PC-9 (cell line): Measurements from ENCODE around the gene ACSL3. TPM values are rescaled to one million over a fixed set of nuclear protein-coding genes. Genes with fewer than 3 reads are reported as not detected.

Experiments used
- BruUV-seq: library from RNA; stranded (reverse); fragments of 400-500 nt; replicated peaks from 2 replicates; lab custom pipeline; 2021; lab: Mats Ljungman, UMichigan
- CTCF ChIA-PET: fragments of 300-600 bp; sonication (Branson Sonifier 250); formaldehyde crosslinking; loops from one replicate; lab custom pipeline; 2022; ENCODE audit warnings: antibody characterized with exemption; lab: Charles Lee
- POLR2A ChIA-PET: fragments of 300-600 bp; sonication (Branson Sonifier 250); formaldehyde crosslinking; loops from one replicate; lab custom pipeline; 2022; ENCODE audit warnings: antibody characterized with exemption; ENCODE audit not compliant: unreplicated experiment; lab: Charles Lee
- DNase-seq, 2 experiments: peaks; one replicate each; pipeline versions ENCODE4 v3.0.0 to v3.0.0-alpha.2; 2015 to 2022; ENCODE audit warnings: mixed read lengths in 1 of 2
- H2AFZ ChIP-seq: fragments of 200-600 bp; sonication (generic); 2 replicates; pipeline ENCODE4 v1.8.1; 2017; ENCODE audit warnings: antibody characterized with exemption
- H3F3A ChIP-seq: fragments of 200-600 bp; sonication (generic); 2 replicates; pipeline ENCODE4 v1.8.1; 2017; ENCODE audit warnings: antibody characterized with exemption, mild to moderate bottlenecking, low read depth; ENCODE audit not compliant: insufficient read depth
- H3K27ac ChIP-seq: fragments of 200-600 bp; sonication (generic); 2 replicates; pipeline ENCODE4 v1.6.1; 2016; ENCODE audit warnings: mixed run types
- H3K27me3 ChIP-seq: fragments of 200-600 bp; sonication (generic); 2 replicates; pipeline ENCODE4 v1.6.1; 2016; ENCODE audit warnings: low read depth, mixed run types; ENCODE audit not compliant: insufficient read depth
- H3K36me3 ChIP-seq: fragments of 200-600 bp; sonication (generic); 2 replicates; pipeline ENCODE4 v1.6.1; 2016; ENCODE audit warnings: low read depth, mixed run types
- H3K4me1 ChIP-seq: fragments of 200-600 bp; sonication (generic); replicated peaks from 2 replicates; pipeline ENCODE4 v1.6.1; 2016; ENCODE audit warnings: mixed run types; ENCODE audit not compliant: insufficient read depth
- H3K4me2 ChIP-seq: fragments of 200-600 bp; sonication (generic); 2 replicates; pipeline ENCODE4 v1.6.1; 2017; ENCODE audit warnings: mixed run types
- H3K4me3 ChIP-seq: fragments of 200-600 bp; sonication (generic); 2 replicates; pipeline ENCODE4 v1.6.1; 2016; ENCODE audit warnings: mixed run types
- H3K79me2 ChIP-seq: fragments of 200-600 bp; sonication (generic); 2 replicates; pipeline ENCODE4 v1.6.1; 2017; ENCODE audit warnings: low read depth, mixed run types
- H3K9me2 ChIP-seq: fragments of 200-600 bp; sonication (generic); 2 replicates; pipeline ENCODE4 v1.8.1; 2017; ENCODE audit warnings: mild to moderate bottlenecking; ENCODE audit not compliant: insufficient read depth
- H3K9me3 ChIP-seq: fragments of 200-600 bp; sonication (generic); 2 replicates; pipeline ENCODE4 v1.8.1; 2016; ENCODE audit warnings: low read depth; ENCODE audit not compliant: insufficient read depth
- H4K20me1 ChIP-seq: fragments of 200-600 bp; sonication (generic); 2 replicates; pipeline ENCODE4 v1.8.1; 2017; ENCODE audit not compliant: insufficient read depth
- EZH2 ChIP-seq: fragments of 200-600 bp; sonication (generic); IDR thresholded peaks from 2 replicates; pipeline ENCODE4 v1.8.0; 2017; ENCODE audit warnings: antibody characterized with exemption, low read depth
- intact Hi-C: fragments of 100-400 bp; cut with micrococcal nuclease; formaldehyde crosslinking; loops from one replicate; pipeline ENCODE4 v1.10.0; 2022; ENCODE audit not compliant: unreplicated experiment
- total RNA-seq: library from RNA; stranded (reverse); gene quantifications from 2 replicates; pipeline ENCODE4 v1.2.3, GENCODE V29; 2021
- TF ChIP-seq, protein P1 (sequence below): fragments of 200-600 bp; sonication (generic); conservative IDR thresholded peaks from 2 replicates; pipeline ENCODE4 v1.6.1; 2017; ENCODE audit warnings: mixed run types, antibody characterized with exemption, mild to moderate bottlenecking, moderate library complexity

The ACSL3 gene
- total RNA-seq, 1 experiment from 2014 or later = 446 TPM

DNA sequence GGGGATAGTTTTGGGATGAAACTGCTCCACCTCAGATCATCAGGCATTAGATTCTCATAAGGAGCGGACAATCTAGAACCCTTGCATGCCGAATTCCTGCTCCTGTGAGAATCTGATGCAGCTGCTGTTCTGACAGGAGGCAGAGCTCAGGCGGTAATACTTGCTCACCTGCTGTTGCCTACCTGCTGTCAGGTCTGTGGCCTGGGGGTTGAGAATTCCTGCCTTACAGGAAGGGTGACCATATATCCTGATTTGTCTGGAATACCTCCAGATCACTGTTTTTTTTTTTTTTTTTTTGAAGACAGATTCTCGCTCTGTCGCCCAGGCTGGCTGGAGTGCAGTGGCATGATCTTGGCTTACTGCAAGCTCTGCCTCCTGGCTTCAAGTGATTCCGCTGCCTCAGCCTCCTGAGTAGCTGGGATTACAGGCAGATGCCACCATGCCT is 21.7 kb downstream of the ACSL3 start:
- H3K36me3 ChIP-seq = peaks cover 16% of the 10 kb centered on the region
- no peaks in the 10 kb centered on the region for H3K27me3 ChIP-seq
- no TSS peak for BruUV-seq
- H3K27ac ChIP-seq = peak overlapping the region; percentile 6; the same call in 1 of the 2 replicates
- H3K4me3 ChIP-seq = no peak overlapping the region; the same call in 1 of the 2 replicates
- ChIA-PET POLR2A (interaction anchor here (0.5 to 0.6 kb wide), 6 partner anchors 20 to 933 kb away, joined by 3 to 20 read pairs (median 4); no protein-coding TSS in a partner anchor), CTCF (interaction anchor here (0.6 to 1.2 kb wide), 4 partner anchors 18 to 62 kb away, joined by 3 to 9 read pairs (median 6); no protein-coding TSS in a partner anchor)
- H4K20me1 ChIP-seq = peaks cover 100% of the 10 kb centered on the region
- H3K9me3 ChIP-seq = no peaks in the 10 kb centered on the region
- TF ChIP-seq, protein P1, sequence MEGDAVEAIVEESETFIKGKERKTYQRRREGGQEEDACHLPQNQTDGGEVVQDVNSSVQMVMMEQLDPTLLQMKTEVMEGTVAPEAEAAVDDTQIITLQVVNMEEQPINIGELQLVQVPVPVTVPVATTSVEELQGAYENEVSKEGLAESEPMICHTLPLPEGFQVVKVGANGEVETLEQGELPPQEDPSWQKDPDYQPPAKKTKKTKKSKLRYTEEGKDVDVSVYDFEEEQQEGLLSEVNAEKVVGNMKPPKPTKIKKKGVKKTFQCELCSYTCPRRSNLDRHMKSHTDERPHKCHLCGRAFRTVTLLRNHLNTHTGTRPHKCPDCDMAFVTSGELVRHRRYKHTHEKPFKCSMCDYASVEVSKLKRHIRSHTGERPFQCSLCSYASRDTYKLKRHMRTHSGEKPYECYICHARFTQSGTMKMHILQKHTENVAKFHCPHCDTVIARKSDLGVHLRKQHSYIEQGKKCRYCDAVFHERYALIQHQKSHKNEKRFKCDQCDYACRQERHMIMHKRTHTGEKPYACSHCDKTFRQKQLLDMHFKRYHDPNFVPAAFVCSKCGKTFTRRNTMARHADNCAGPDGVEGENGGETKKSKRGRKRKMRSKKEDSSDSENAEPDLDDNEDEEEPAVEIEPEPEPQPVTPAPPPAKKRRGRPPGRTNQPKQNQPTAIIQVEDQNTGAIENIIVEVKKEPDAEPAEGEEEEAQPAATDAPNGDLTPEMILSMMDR = no peak
- TF ChIP-seq EZH2 = no peak
- peaks cover 100% of the 10 kb centered on the region for H3K79me2 ChIP-seq
- H3K4me1 ChIP-seq = peaks cover 82% of the 10 kb centered on the region
- DNase-seq = peak; percentile 90 to 96
- H3K4me2 ChIP-seq = peak overlapping the region; percentile 56
- H2AFZ ChIP-seq = no peak overlapping the region
- intact Hi-C loops = loop anchor here (1.0 to 2.0 kb wide), 2 partner anchors 86 to 125 kb away; no protein-coding TSS in a partner anchor
- no peaks in the 10 kb centered on the region for H3K9me2 ChIP-seq
- H3F3A ChIP-seq = peaks cover 87% of the 10 kb centered on the region

GRCh38 chr2:222883420-222883819 is 22.6 kb downstream of the ACSL3 start:
- POLR2A ChIA-PET = interaction anchor here (0.6 to 0.7 kb wide), 2 partner anchors 20 to 76 kb away, joined by 4 to 18 read pairs; no protein-coding TSS in a partner anchor
- peak overlapping the region; percentile 56 for H3K4me2 ChIP-seq
- TF ChIP-seq, protein P1 = no peak
- no peak for TF ChIP-seq EZH2
- H2AFZ ChIP-seq = no peak overlapping the region
- peaks cover 85% of the 10 kb centered on the region for H3F3A ChIP-seq
- H3K79me2 ChIP-seq = peaks cover 99% of the 10 kb centered on the region
- H3K4me1 ChIP-seq = peaks cover 74% of the 10 kb centered on the region
- no peaks in the 10 kb centered on the region for H3K9me2 ChIP-seq
- no peak for DNase-seq
- peaks cover 22% of the 10 kb centered on the region for H3K36me3 ChIP-seq
- H3K27ac ChIP-seq = peak overlapping the region; percentile 1; the same call in 1 of the 2 replicates
- peaks cover 98% of the 10 kb centered on the region for H4K20me1 ChIP-seq
- no peaks in the 10 kb centered on the region for H3K9me3 ChIP-seq
- H3K4me3 ChIP-seq = no peak overlapping the region
- no peaks in the 10 kb centered on the region for H3K27me3 ChIP-seq
- CTCF ChIA-PET = interaction anchor here (0.5 to 1.2 kb wide), 4 partner anchors 22 to 41 kb away, joined by 3 to 8 read pairs (median 3); no protein-coding TSS in a partner anchor
- intact Hi-C loops = loop anchor here (2.0 kb wide), 1 partner anchor 87 kb away; no protein-coding TSS in a partner anchor
- BruUV-seq = no TSS peak

DNA sequence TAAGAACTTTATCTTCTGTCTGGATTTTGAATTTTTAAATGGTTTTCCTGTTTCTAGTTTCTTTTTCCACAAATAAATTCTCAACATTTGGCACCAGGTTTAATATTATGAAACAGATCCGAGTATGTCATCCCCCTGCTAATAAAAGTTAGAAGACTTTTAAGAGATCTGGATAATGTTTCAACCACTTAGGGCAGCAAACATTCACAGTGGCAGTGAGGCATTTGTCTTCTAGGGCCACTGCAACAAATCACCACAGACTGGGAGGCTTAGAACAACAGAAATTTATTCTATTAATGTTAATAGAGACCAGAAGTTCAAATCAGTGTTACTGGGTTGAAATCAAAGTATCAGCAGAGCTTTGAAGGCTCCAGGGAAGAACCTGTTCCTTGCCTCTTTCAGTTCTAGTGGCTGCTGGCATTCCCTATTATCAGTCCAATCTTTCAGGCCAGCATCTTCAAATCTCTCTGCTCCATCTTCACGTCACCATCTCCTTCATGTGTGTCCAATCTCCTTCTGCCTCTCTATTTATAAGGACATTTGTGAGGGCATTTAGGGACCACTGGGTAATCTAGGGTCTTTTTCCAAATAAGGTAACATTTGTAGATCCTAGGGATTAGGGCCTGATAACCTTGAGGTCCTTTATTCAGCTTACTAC is 23.4 kb downstream of the ACSL3 start:
- CTCF ChIA-PET = interaction anchor here (0.6 to 0.9 kb wide), 2 partner anchors 23 to 161 kb away, joined by 3 read pairs; no protein-coding TSS in a partner anchor
- BruUV-seq = no TSS peak

More for the DNA sequence above, 23.4 kb downstream of the ACSL3 start:
- DNase-seq = no peak
- H3K9me2 ChIP-seq = no peaks in the 10 kb centered on the region
- H3K4me1 ChIP-seq = peaks cover 68% of the 10 kb centered on the region
- intact Hi-C loops = no loop called here
- POLR2A ChIA-PET = interaction anchor here (0.5 to 0.6 kb wide), 3 partner anchors 19 to 134 kb away, joined by 3 to 4 read pairs (median 3); no protein-coding TSS in a partner anchor
- no peak overlapping the region for H3K4me3 ChIP-seq
- H3K9me3 ChIP-seq = no peaks in the 10 kb centered on the region
- H3K4me2 ChIP-seq = peak overlapping the region; percentile 19
- peaks cover 30% of the 10 kb centered on the region for H3K36me3 ChIP-seq
- H3K27me3 ChIP-seq = no peaks in the 10 kb centered on the region
- H4K20me1 ChIP-seq = peaks cover 98% of the 10 kb centered on the region
- H2AFZ ChIP-seq = no peak overlapping the region
- H3K27ac ChIP-seq = peak overlapping the region; percentile 1; the same call in 1 of the 2 replicates
- H3K79me2 ChIP-seq = peaks cover 99% of the 10 kb centered on the region
- TF ChIP-seq EZH2 = no peak
- TF ChIP-seq, protein P1 = no peak
- H3F3A ChIP-seq = peaks cover 86% of the 10 kb centered on the region
